WTC11 (cell line): ENCODE data around the gene ITGAE.

Experiments
- FOXK1 ChIP-seq: sonication (generic); formaldehyde crosslinking; IDR thresholded peaks from 2 replicates; pipeline ENCODE4 v1.8.0; 2022; ENCODE audit warnings: mild to moderate bottlenecking, moderate library complexity, missing genetic modification reagents
- TF ChIP-seq, protein P1 (sequence below): sonication (generic); formaldehyde crosslinking; IDR thresholded peaks from 2 replicates; pipeline ENCODE4 v1.8.1; 2022; ENCODE audit warnings: missing genetic modification reagents, borderline replicate concordance
- TF ChIP-seq, protein P2 (sequence below): sonication (generic); formaldehyde crosslinking; IDR thresholded peaks from 2 replicates; pipeline ENCODE4 v1.8.1; 2022; ENCODE audit warnings: mild to moderate bottlenecking, moderate library complexity, missing genetic modification reagents

DNA sequence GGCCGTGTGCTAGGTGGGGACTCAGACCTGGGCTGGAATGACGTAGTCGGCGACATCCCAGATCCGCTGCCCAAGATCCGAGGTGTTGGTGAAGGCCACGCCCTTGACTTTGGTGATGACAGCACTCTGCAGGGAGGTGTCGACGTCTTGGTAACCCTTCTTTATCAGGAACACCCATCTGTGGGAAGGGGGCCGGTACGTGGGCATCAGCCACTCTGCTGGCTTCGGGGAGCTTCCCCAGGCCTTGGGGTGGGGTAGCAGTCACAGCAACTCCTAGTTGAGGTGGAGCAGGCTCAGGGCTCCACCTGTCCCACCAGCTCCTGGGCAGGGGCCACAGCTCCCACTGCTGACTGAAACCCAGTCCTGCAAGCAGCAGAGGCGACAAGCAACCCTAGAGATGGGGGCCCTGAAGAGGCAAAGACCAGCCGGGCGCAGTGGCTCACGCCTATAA is 109.3 kb downstream of the ITGAE start:
- TF ChIP-seq, protein P1, sequence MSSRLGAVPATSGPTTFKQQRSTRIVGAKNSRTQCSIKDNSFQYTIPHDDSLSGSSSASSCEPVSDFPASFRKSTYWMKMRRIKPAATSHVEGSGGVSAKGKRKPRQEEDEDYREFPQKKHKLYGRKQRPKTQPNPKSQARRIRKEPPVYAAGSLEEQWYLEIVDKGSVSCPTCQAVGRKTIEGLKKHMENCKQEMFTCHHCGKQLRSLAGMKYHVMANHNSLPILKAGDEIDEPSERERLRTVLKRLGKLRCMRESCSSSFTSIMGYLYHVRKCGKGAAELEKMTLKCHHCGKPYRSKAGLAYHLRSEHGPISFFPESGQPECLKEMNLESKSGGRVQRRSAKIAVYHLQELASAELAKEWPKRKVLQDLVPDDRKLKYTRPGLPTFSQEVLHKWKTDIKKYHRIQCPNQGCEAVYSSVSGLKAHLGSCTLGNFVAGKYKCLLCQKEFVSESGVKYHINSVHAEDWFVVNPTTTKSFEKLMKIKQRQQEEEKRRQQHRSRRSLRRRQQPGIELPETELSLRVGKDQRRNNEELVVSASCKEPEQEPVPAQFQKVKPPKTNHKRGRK (CRISPR knock-in tag) = no peak
- TF ChIP-seq FOXK1 (CRISPR knock-in tag) = no peak
- TF ChIP-seq, protein P2, sequence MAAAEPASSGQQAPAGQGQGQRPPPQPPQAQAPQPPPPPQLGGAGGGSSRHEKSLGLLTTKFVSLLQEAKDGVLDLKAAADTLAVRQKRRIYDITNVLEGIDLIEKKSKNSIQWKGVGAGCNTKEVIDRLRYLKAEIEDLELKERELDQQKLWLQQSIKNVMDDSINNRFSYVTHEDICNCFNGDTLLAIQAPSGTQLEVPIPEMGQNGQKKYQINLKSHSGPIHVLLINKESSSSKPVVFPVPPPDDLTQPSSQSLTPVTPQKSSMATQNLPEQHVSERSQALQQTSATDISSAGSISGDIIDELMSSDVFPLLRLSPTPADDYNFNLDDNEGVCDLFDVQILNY (CRISPR knock-in tag) = no peak
